ENCODE measurements around the gene PDLIM1. TPM values are rescaled to one million over a fixed set of nuclear protein-coding genes. Genes with fewer than 3 reads are reported as not detected.

Gene PDLIM1
- total RNA-seq, 4 donors from 2014 or later, result 40.7 to 86.8 (median 83.4) TPM

- DNase-seq (ENCODE audit: extremely low spot score), result no peak
- H3K9me3 ChIP-seq, result no peaks in the 10 kb centered on the region
- TF ChIP-seq CTCF (IDR thresholded peaks at IDR 0.05) (no peak), POLR2A (IDR thresholded peaks at IDR 0.05; ENCODE audit: low read depth) (no peak), POLR2AphosphoS5 (IDR thresholded peaks at IDR 0.05) (no peak), EP300 (IDR thresholded peaks at IDR 0.05) (no peak)
- H3K27me3 ChIP-seq, result no peaks in the 10 kb centered on the region
- no peaks in the 10 kb centered on the region for H3K36me3 ChIP-seq
- H3K27ac ChIP-seq (replicated peaks in 1 of 4), result no peak overlapping the region
- no peak overlapping the region for H3K4me3 ChIP-seq
- 63% methylated on average over 1 of the region's 1 CpG for WGBS
- H3K4me1 ChIP-seq, result no peaks in the 10 kb centered on the region
- intact Hi-C loops (cut with DNase I), result no loop called here
Observed at GRCh38 chr10:95217476-95217875, 73.3 kb downstream of the PDLIM1 start.

- no peaks in the 10 kb centered on the region for H3K27me3 ChIP-seq
- 60% methylated on average over 3 of the region's 3 CpGs for WGBS
- intact Hi-C loops (cut with DNase I), result no loop called here
Observed at GRCh38 chr10:95214793-95215192, 76.0 kb downstream of the PDLIM1 start.

DNA sequence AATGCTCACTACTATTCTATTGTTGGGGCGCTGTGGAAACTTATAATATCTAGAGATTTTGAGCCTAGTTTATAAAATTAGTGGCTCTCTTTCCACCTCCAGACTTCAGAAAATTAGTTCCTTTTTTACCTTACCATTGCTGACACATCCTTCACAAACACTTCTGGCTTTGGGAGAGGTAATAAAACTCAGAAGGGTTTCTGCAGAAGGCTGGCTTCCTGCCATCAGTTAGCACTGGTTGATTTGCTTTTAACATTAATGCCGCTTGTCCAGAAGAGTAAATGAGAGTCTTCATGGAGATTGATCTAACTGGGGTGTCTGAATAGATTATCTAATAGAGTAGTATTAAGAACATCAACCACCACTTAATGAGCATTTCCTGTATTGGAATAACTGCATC is 76.4 kb downstream of the PDLIM1 start:
- Histone ChIP-seq H3K36me3 (no peaks in the 10 kb centered on the region), H3K27me3 (no peaks in the 10 kb centered on the region), H3K27ac (replicated peaks in 1 of 4) (no peak overlapping the region), H3K4me3 (no peak overlapping the region), H3K9me3 (no peaks in the 10 kb centered on the region), H3K4me1 (no peaks in the 10 kb centered on the region)
- TF ChIP-seq POLR2A (IDR thresholded peaks at IDR 0.05; ENCODE audit: low read depth), result no peak
- TF ChIP-seq POLR2AphosphoS5 (IDR thresholded peaks at IDR 0.05), result no peak
- no peak for TF ChIP-seq CTCF (IDR thresholded peaks at IDR 0.05)
- TF ChIP-seq EP300 (IDR thresholded peaks at IDR 0.05), result no peak
- no peak for DNase-seq (ENCODE audit: extremely low spot score)
- intact Hi-C loops (cut with DNase I), result no loop called here
- WGBS, result 69% methylated on average over 2 of the region's 2 CpGs

More at GRCh38 chr10:95214793-95215192, 76.0 kb downstream of the PDLIM1 start:
- Histone ChIP-seq H3K36me3 (no peaks in the 10 kb centered on the region), H3K4me3 (no peak overlapping the region), H3K27ac (replicated peaks in 1 of 4) (no peak overlapping the region), H3K4me1 (no peaks in the 10 kb centered on the region), H3K9me3 (no peaks in the 10 kb centered on the region)
- no peak for DNase-seq (ENCODE audit: extremely low spot score)
- TF ChIP-seq EP300 (IDR thresholded peaks at IDR 0.05), result no peak
- TF ChIP-seq POLR2A (IDR thresholded peaks at IDR 0.05; ENCODE audit: low read depth), result no peak
- no peak for TF ChIP-seq POLR2AphosphoS5 (IDR thresholded peaks at IDR 0.05)
- TF ChIP-seq CTCF (IDR thresholded peaks at IDR 0.05), result no peak

DNA sequence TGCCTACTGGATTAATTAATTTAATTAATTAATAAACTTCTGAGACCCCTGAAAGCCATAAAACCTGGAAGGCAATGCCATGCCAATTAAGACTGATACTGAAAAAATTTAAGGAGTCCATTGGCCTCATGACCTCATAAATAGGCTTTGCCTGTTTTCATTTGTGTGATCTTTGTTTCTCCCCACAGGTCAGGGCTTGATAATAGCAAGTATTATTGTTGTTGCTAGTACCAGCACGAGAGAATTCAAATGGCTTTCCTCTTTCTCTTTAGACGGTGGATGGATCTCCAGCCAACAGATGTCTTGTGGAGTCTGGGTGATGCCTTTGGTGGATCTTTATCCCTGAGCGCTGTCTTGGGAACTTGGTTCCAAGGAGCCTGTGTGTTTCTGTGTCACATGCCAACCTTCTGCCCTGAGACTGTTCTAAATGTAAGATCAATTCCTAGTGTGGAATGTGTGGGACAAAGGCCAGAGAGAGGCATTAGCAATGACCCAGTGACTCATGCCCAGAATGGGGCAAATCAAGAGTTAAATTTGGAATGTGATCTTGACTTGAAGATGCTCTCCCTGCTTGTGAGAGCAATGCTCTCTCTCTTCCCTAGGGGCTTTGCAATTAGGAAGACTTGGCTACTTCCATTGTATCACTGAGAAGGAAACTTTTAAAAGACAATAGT is 79.1 kb downstream of the PDLIM1 start:
- H3K4me1 ChIP-seq, result no peaks in the 10 kb centered on the region
- H3K9me3 ChIP-seq, result no peaks in the 10 kb centered on the region
- 84% methylated on average over 3 of the region's 3 CpGs for WGBS
- H3K27me3 ChIP-seq, result no peaks in the 10 kb centered on the region
- H3K27ac ChIP-seq (replicated peaks in 1 of 4), result no peak overlapping the region
- intact Hi-C loops (cut with DNase I), result no loop called here
- TF ChIP-seq POLR2A (IDR thresholded peaks at IDR 0.05; ENCODE audit: low read depth) (no peak), POLR2AphosphoS5 (IDR thresholded peaks at IDR 0.05) (no peak), EP300 (IDR thresholded peaks at IDR 0.05) (no peak), CTCF (IDR thresholded peaks at IDR 0.05) (no peak)
- H3K36me3 ChIP-seq, result no peaks in the 10 kb centered on the region
- no peak overlapping the region for H3K4me3 ChIP-seq
- no peak for DNase-seq (ENCODE audit: extremely low spot score)

Data from esophagus muscularis mucosa (tissue), 4 donors.